ENCODE data around the gene INKA2.

The INKA2 gene

DNA sequence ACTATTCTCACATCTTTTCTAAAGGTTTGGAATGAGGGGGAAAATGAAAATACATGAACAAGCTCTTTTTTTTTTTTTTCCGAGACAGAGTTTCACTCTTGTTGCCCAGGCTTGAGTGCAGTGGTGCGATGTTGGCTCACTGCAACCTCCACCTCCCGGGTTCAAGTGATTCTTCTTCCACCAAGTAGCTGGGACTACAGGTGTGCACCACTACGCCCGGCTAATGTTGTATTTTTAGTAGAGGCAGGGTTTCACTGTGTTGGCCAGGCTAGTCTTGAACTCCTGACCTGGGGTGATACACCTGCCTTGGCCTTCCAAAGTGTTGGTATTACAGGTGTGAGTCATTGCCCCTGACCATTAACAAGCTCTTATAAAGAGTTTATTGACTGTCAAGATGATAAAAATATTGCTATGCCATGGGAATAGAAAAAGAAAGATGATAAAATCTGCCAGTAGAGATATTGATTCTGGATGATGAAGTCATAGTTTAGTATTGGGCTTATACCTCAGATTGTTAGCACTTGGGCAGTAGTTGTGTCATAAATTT, 36.6 kb downstream of the INKA2 start:
- TF ChIP-seq OSR1 (CRISPR knock-in tag; IDR thresholded peaks at IDR 0.05) = no peak
- no peak for TF ChIP-seq POU6F1 (CRISPR knock-in tag; IDR thresholded peaks at IDR 0.05; ENCODE audit: borderline replicate concordance, low read depth)
- TF ChIP-seq PPARA (CRISPR knock-in tag; IDR thresholded peaks at IDR 0.05; ENCODE audit: borderline replicate concordance) = no peak
- no peak for TF ChIP-seq CSDC2 (CRISPR knock-in tag; IDR thresholded peaks at IDR 0.05)
- TF ChIP-seq ARNTL (CRISPR knock-in tag; IDR thresholded peaks at IDR 0.05; ENCODE audit: borderline replicate concordance, low read depth) = no peak
- no peak for TF ChIP-seq ZFP3 (CRISPR knock-in tag; IDR thresholded peaks at IDR 0.05)
- no peak for TF ChIP-seq TOX (CRISPR knock-in tag; IDR thresholded peaks at IDR 0.05; ENCODE audit: borderline replicate concordance)
- TF ChIP-seq GLIS3 (CRISPR knock-in tag; IDR thresholded peaks at IDR 0.05) = no peak
- no peak for TF ChIP-seq BACH2 (CRISPR knock-in tag; IDR thresholded peaks at IDR 0.05; ENCODE audit: borderline replicate concordance)
- TF ChIP-seq TCF4 (CRISPR knock-in tag; IDR thresholded peaks at IDR 0.05; ENCODE audit: borderline replicate concordance) = no peak
- no peak for ATAC-seq

- TF ChIP-seq RARB (CRISPR knock-in tag; IDR thresholded peaks at IDR 0.05) = no peak
- ATAC-seq = no peak
Measured at GRCh38 chr1:111699268-111699667, 39.9 kb downstream of the INKA2 start.

GRCh38 chr1:111696330-111696729, 42.9 kb downstream of the INKA2 start:
- ATAC-seq = no peak
- TF ChIP-seq ZNF565 (CRISPR knock-in tag; conservative IDR thresholded peaks at IDR 0.05; ENCODE audit: low read depth) (no peak), GLIS3 (CRISPR knock-in tag; IDR thresholded peaks at IDR 0.05) (no peak), POU6F1 (CRISPR knock-in tag; IDR thresholded peaks at IDR 0.05; ENCODE audit: borderline replicate concordance, low read depth) (no peak), ZNF70 (CRISPR knock-in tag; IDR thresholded peaks at IDR 0.05) (no peak), ARNTL (CRISPR knock-in tag; IDR thresholded peaks at IDR 0.05; ENCODE audit: borderline replicate concordance, low read depth) (no peak), ZNF8 (CRISPR knock-in tag; IDR thresholded peaks at IDR 0.05) (no peak), ZFP3 (CRISPR knock-in tag; IDR thresholded peaks at IDR 0.05) (no peak), TOX (CRISPR knock-in tag; IDR thresholded peaks at IDR 0.05; ENCODE audit: borderline replicate concordance) (no peak)

DNA sequence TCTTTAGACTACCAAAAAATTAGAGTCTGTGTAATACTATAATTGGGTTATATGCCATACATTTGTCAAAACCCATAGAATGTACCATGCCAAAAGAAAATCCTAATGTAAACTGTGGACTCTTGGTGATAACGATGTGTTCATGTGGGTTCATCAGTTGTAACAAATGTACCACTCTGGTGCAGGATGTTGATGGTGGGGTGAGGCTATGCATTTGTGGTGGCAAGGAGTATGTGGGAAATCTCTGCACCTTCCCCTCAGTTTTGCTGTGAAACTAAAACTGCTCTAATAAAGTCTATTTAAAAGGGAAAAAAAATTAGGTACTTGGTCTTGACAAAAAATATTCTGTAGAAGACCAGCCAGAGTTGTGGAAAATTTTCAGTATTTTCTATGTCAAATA, 43.4 kb downstream of the INKA2 start:
- TF ChIP-seq TOX (CRISPR knock-in tag; IDR thresholded peaks at IDR 0.05; ENCODE audit: borderline replicate concordance) (no peak), ARNTL (CRISPR knock-in tag; IDR thresholded peaks at IDR 0.05; ENCODE audit: borderline replicate concordance, low read depth) (no peak), ZFP3 (CRISPR knock-in tag; IDR thresholded peaks at IDR 0.05) (no peak), ZC3H10 (CRISPR knock-in tag; IDR thresholded peaks at IDR 0.05) (no peak), ZNF8 (CRISPR knock-in tag; IDR thresholded peaks at IDR 0.05) (no peak), CSRNP3 (CRISPR knock-in tag; IDR thresholded peaks at IDR 0.05) (no peak), POU6F1 (CRISPR knock-in tag; IDR thresholded peaks at IDR 0.05; ENCODE audit: borderline replicate concordance, low read depth) (no peak), PPARA (CRISPR knock-in tag; IDR thresholded peaks at IDR 0.05; ENCODE audit: borderline replicate concordance) (no peak), GLIS3 (CRISPR knock-in tag; IDR thresholded peaks at IDR 0.05) (no peak), ZNF565 (CRISPR knock-in tag; conservative IDR thresholded peaks at IDR 0.05; ENCODE audit: low read depth) (no peak), CSDC2 (CRISPR knock-in tag; IDR thresholded peaks at IDR 0.05) (no peak), BACH2 (CRISPR knock-in tag; IDR thresholded peaks at IDR 0.05; ENCODE audit: borderline replicate concordance) (no peak)
- TF ChIP-seq, protein P1, sequence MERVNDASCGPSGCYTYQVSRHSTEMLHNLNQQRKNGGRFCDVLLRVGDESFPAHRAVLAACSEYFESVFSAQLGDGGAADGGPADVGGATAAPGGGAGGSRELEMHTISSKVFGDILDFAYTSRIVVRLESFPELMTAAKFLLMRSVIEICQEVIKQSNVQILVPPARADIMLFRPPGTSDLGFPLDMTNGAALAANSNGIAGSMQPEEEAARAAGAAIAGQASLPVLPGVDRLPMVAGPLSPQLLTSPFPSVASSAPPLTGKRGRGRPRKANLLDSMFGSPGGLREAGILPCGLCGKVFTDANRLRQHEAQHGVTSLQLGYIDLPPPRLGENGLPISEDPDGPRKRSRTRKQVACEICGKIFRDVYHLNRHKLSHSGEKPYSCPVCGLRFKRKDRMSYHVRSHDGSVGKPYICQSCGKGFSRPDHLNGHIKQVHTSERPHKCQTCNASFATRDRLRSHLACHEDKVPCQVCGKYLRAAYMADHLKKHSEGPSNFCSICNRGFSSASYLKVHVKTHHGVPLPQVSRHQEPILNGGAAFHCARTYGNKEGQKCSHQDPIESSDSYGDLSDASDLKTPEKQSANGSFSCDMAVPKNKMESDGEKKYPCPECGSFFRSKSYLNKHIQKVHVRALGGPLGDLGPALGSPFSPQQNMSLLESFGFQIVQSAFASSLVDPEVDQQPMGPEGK (CRISPR knock-in tag; IDR thresholded peaks at IDR 0.05; ENCODE audit: borderline replicate concordance) = no peak
- TF ChIP-seq, protein P2, sequence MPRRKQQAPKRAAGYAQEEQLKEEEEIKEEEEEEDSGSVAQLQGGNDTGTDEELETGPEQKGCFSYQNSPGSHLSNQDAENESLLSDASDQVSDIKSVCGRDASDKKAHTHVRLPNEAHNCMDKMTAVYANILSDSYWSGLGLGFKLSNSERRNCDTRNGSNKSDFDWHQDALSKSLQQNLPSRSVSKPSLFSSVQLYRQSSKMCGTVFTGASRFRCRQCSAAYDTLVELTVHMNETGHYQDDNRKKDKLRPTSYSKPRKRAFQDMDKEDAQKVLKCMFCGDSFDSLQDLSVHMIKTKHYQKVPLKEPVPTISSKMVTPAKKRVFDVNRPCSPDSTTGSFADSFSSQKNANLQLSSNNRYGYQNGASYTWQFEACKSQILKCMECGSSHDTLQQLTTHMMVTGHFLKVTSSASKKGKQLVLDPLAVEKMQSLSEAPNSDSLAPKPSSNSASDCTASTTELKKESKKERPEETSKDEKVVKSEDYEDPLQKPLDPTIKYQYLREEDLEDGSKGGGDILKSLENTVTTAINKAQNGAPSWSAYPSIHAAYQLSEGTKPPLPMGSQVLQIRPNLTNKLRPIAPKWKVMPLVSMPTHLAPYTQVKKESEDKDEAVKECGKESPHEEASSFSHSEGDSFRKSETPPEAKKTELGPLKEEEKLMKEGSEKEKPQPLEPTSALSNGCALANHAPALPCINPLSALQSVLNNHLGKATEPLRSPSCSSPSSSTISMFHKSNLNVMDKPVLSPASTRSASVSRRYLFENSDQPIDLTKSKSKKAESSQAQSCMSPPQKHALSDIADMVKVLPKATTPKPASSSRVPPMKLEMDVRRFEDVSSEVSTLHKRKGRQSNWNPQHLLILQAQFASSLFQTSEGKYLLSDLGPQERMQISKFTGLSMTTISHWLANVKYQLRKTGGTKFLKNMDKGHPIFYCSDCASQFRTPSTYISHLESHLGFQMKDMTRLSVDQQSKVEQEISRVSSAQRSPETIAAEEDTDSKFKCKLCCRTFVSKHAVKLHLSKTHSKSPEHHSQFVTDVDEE (CRISPR knock-in tag; IDR thresholded peaks at IDR 0.05) = no peak
- ATAC-seq = no peak
